HepG2 (cell line): ENCODE data around the gene IARS2. TPM values are rescaled to one million over a fixed set of nuclear protein-coding genes. Genes with fewer than 3 reads are reported as not detected.

Experiments used
- ATAC-seq: fragments of 200-7000 bp; cut with Tn5 transposase; 3 replicates; pipeline ENCODE4 v1.9.1; 2020; ENCODE audit warnings: mild to moderate bottlenecking, moderate library complexity
- BruUV-seq: library from RNA; stranded (reverse); fragments of 400-500 nt; replicated peaks from 2 replicates; lab custom pipeline; 2021; lab: Mats Ljungman, UMichigan
- CTCF ChIA-PET: fragments of 300-600 bp; formaldehyde crosslinking; extraction: SDS; loops from one replicate; lab custom pipeline; 2021; ENCODE audit warnings: low total read pairs, inconsistent platforms, low intra/inter-chr PET ratio; lab: Yijun Ruan, JAX
- POLR2A ChIA-PET: fragments of 350-600 bp; sonication (Branson Sonifier 250); formaldehyde crosslinking; loops from one replicate; lab custom pipeline; 2020; ENCODE audit warnings: antibody characterized with exemption, inconsistent platforms; lab: Yijun Ruan, JAX
- DNase-seq: peaks from one replicate; pipeline ENCODE4 v3.0.0-alpha.2; 2015; ENCODE audit warnings: low spot score
- FAIRE-seq: peaks from 3 replicates; lab custom pipeline; 2011; peaks lifted over from hg19 to GRCh38; lab: Jason Lieb, UNC
- H2AFZ ChIP-seq: one replicate; pipeline ENCODE4 v1.6.1; 2011; ENCODE audit warnings: low read length, inconsistent platforms
- H3K27ac ChIP-seq: fragments of 300-600 bp; 3 replicates; pipeline ENCODE4 v1.8.0; 2011; ENCODE audit warnings: mixed run types, mild to moderate bottlenecking, mixed read lengths, low read length, inconsistent platforms; ENCODE audit not compliant: insufficient read depth; ENCODE audit errors: extremely low read length
- H3K27me3 ChIP-seq, 2 experiments: fragments of 200-600 bp in 1 of 2; 2 replicates in 1 of 2; 3 replicates in 1 of 2; pipeline versions ENCODE4 v1.6.0 to v1.8.0; 2011; ENCODE audit warnings: low read length in 2 of 2, mild to moderate bottlenecking in 2 of 2, moderate library complexity in 2 of 2, inconsistent platforms in 1 of 2; ENCODE audit not compliant: insufficient read depth in 2 of 2, control insufficient read depth in 1 of 2
- H3K36me3 ChIP-seq, 2 experiments: fragments of 200-600 bp in 1 of 2; replicated peaks in 1 of 2; 2 replicates in 1 of 2; 3 replicates in 1 of 2; pipeline versions ENCODE4 v1.5.1 to v1.8.0; 2011; ENCODE audit warnings: low read length in 2 of 2, inconsistent platforms in 1 of 2; ENCODE audit not compliant: insufficient read depth in 2 of 2, control insufficient read depth in 1 of 2
- H3K4me1 ChIP-seq: 2 replicates; pipeline ENCODE4 v1.5.1; 2012; ENCODE audit warnings: low read length, inconsistent platforms; ENCODE audit not compliant: insufficient read depth
- H3K4me2 ChIP-seq: 2 replicates; pipeline ENCODE4 v1.6.0; 2011; ENCODE audit warnings: low read depth, low read length, inconsistent platforms
- H3K4me3 ChIP-seq, 3 experiments: fragments of 200-600 bp in 1 of 3; sonication (generic), shearing (Covaris generic) in 1 of 3; replicated peaks in 1 of 3; 2 replicates each; pipeline ENCODE4 v1.5.1; 2011 to 2016; ENCODE audit warnings: low read length in 3 of 3, inconsistent platforms in 2 of 3, low read depth in 2 of 3, mild to moderate bottlenecking in 2 of 3, control low read depth in 1 of 3, mixed read lengths in 1 of 3; ENCODE audit not compliant: insufficient read depth in 1 of 3
- H3K79me2 ChIP-seq: one replicate; pipeline ENCODE4 v1.6.1; 2011; ENCODE audit warnings: low read length, inconsistent platforms; ENCODE audit not compliant: insufficient read depth
- H3K9ac ChIP-seq: 2 replicates; pipeline ENCODE4 v1.6.0; 2011; ENCODE audit warnings: mild to moderate bottlenecking, low read depth, low read length, inconsistent platforms; ENCODE audit not compliant: insufficient read depth
- H3K9me3 ChIP-seq: 2 replicates; pipeline ENCODE4 v1.5.1; 2012; ENCODE audit warnings: mild to moderate bottlenecking, low read length
- H4K20me1 ChIP-seq: 2 replicates; pipeline ENCODE4 v1.6.0; 2011; ENCODE audit warnings: inconsistent platforms, mild to moderate bottlenecking, low read length, moderate library complexity; ENCODE audit not compliant: insufficient read depth
- CERS6 ChIP-seq: sonication (generic); formaldehyde crosslinking; IDR thresholded peaks from 2 replicates; pipeline ENCODE4 v1.5.0; 2020; ENCODE audit warnings: missing genetic modification reagents
- IRX3 ChIP-seq: sonication (generic); formaldehyde crosslinking; IDR thresholded peaks from 2 replicates; pipeline ENCODE4 v1.8.1; 2023; ENCODE audit warnings: mild to moderate bottlenecking, low read depth, missing genetic modification reagents, borderline replicate concordance
- ISL2 ChIP-seq: sonication (generic); formaldehyde crosslinking; IDR thresholded peaks from 2 replicates; pipeline ENCODE4 v1.5.0; 2020; ENCODE audit warnings: missing genetic modification reagents
- MLXIP ChIP-seq: sonication (generic); formaldehyde crosslinking; IDR thresholded peaks from 2 replicates; pipeline ENCODE4 v1.9.0; 2021; ENCODE audit warnings: missing genetic modification reagents, borderline replicate concordance
- MXI1 ChIP-seq: IDR thresholded peaks from 3 replicates; pipeline ENCODE4 v1.6.1; 2012; ENCODE audit warnings: low read depth, low read length, inconsistent platforms, borderline replicate concordance
- POLR2G ChIP-seq: fragments of 200-400 bp; formaldehyde crosslinking; IDR thresholded peaks from 2 replicates; pipeline ENCODE4 v1.6.1; 2018; ENCODE audit warnings: mild to moderate bottlenecking, low read depth, low read length, moderate library complexity
- PRMT3 ChIP-seq: sonication (generic); formaldehyde crosslinking; IDR thresholded peaks from 2 replicates; pipeline ENCODE4 v1.8.1; 2022; ENCODE audit warnings: low read depth, mild to moderate bottlenecking, moderate library complexity, missing genetic modification reagents, borderline replicate concordance
- SCMH1 ChIP-seq: sonication (generic); formaldehyde crosslinking; IDR thresholded peaks from 2 replicates; pipeline ENCODE4 v1.9.0; 2021; ENCODE audit warnings: missing genetic modification reagents, mild to moderate bottlenecking, borderline replicate concordance
- U2AF1 ChIP-seq: fragments of 200-400 bp; formaldehyde crosslinking; optimal IDR thresholded peaks from 2 replicates; pipeline ENCODE3; 2017; ENCODE audit warnings: mild to moderate bottlenecking, low read depth, low read length
- UBTF ChIP-seq: sonication (generic); formaldehyde crosslinking; IDR thresholded peaks from 2 replicates; pipeline ENCODE4 v1.4.0; 2020; ENCODE audit warnings: mild to moderate bottlenecking, missing genetic modification reagents
- ZFP37 ChIP-seq: sonication (generic); formaldehyde crosslinking; IDR thresholded peaks from 2 replicates; pipeline ENCODE4 v1.4.0; 2020; ENCODE audit warnings: missing genetic modification reagents, borderline replicate concordance
- ZFP90 ChIP-seq: sonication (generic); formaldehyde crosslinking; IDR thresholded peaks from 2 replicates; pipeline ENCODE4 v1.8.0; 2022; ENCODE audit warnings: missing genetic modification reagents, mild to moderate bottlenecking, inconsistent platforms, borderline replicate concordance
- ZNF44 ChIP-seq: sonication (generic); formaldehyde crosslinking; IDR thresholded peaks from 2 replicates; pipeline ENCODE4 v1.5.1; 2020; ENCODE audit warnings: mild to moderate bottlenecking, missing genetic modification reagents
- ZNF672 ChIP-seq: sonication (generic); formaldehyde crosslinking; IDR thresholded peaks from 2 replicates; pipeline ENCODE4 v1.8.1; 2022; ENCODE audit warnings: missing genetic modification reagents
- WGBS: methylation state at CpG from one replicate; pipeline ENCODE4 v1.1.6; 2017; ENCODE audit warnings: low lambda C conversion rate; 5-methylcytosine and 5-hydroxymethylcytosine counted together
- in situ Hi-C: cut with HindIII; loops from 2 replicates; pipeline ENCODE4 v1.10.0; 2017; ENCODE audit warnings: low pct_unique_long_range_greater_than_20kb; ENCODE audit not compliant: extremely low pct_ligation_motif_present
- intact Hi-C: fragments of 100-400 bp; cut with micrococcal nuclease; formaldehyde crosslinking; loops from one replicate; pipeline ENCODE4 v1.10.0; 2022; ENCODE audit not compliant: unreplicated experiment
- polyA plus RNA-seq, 8 experiments: library from polyadenylated mRNA; depleted of rRNA in 3 of 8; stranded (reverse) in 7 of 8; unstranded in 1 of 8; fragments of >200 nt; fragmentation: Illumina TruSeq in 4 of 8; extraction: Trizol in 4 of 8; gene quantifications; 2 replicates each; pipeline versions ENCODE4 v1.2.1 to v1.2.3, GENCODE V29; 2011 to 2016; ENCODE audit warnings: low read depth in 4 of 8, missing spikeins in 1 of 8, mixed read lengths in 1 of 8; ENCODE audit not compliant: insufficient read depth in 1 of 8
- total RNA-seq, 5 experiments: library from RNA; depleted of rRNA; stranded (reverse); fragments of >200 nt; fragmentation: Illumina TruSeq; extraction: Trizol; gene quantifications; 2 replicates each; pipeline ENCODE4 v1.2.3, GENCODE V29; 2016; ENCODE audit warnings: low read depth in 1 of 5

IARS2 gene
- total and polyA plus RNA-seq, 2 of the 13 experiments (the other 11 are each of a cell fraction or from before 2014, with no cell fraction given), result 28.6 to 122 TPM

GRCh38 chr1:220127076-220127475 lies 33.1 kb downstream of the IARS2 start:
- intact Hi-C loops, result no loop called here
- no peaks in the 10 kb centered on the region for H3K9me3 ChIP-seq
- ChIA-PET CTCF (no interaction called here), POLR2A (no interaction called here)
- peaks cover 12 to 32% of the 10 kb centered on the region in 2 experiments for H3K36me3 ChIP-seq
- FAIRE-seq, result no peak
- no peak for ATAC-seq
- peaks cover 4% of the 10 kb centered on the region for H3K4me1 ChIP-seq
- WGBS, result 98% methylated on average over 3 of the region's 3 CpGs
- H3K4me2 ChIP-seq, result no peak overlapping the region
- BruUV-seq, result no TSS peak
- TF ChIP-seq MXI1, result no peak
- no peak for TF ChIP-seq ZFP37 (CRISPR knock-in tag)
- no peak for TF ChIP-seq MLXIP (CRISPR knock-in tag)
- TF ChIP-seq IRX3, result no peak
- TF ChIP-seq PRMT3 (CRISPR knock-in tag), result no peak
- TF ChIP-seq ZNF672 (CRISPR knock-in tag), result no peak
- TF ChIP-seq ZFP90, result no peak
- TF ChIP-seq ISL2 (CRISPR knock-in tag), result no peak
- no peak for TF ChIP-seq SCMH1 (CRISPR knock-in tag)
- TF ChIP-seq UBTF, result no peak
- TF ChIP-seq CERS6 (CRISPR knock-in tag), result no peak
- TF ChIP-seq ZNF44 (CRISPR knock-in tag), result no peak
- TF ChIP-seq POLR2G, result no peak
- TF ChIP-seq U2AF1, result no peak
- TF ChIP-seq, all 625 proteins: peak for 0
- in situ Hi-C loops, result loop anchor here (10.0 kb wide), 1 partner anchor 292 kb away; no protein-coding TSS in a partner anchor
- no peak overlapping the region for H3K4me3 ChIP-seq
- no peak overlapping the region for H3K27ac ChIP-seq
- H2AFZ ChIP-seq, result no peak overlapping the region
- no peaks in the 10 kb centered on the region for H4K20me1 ChIP-seq
- H3K9ac ChIP-seq, result no peak overlapping the region
- DNase-seq, result no peak
- H3K27me3 ChIP-seq, result no peaks in the 10 kb centered on the region
- no peaks in the 10 kb centered on the region for H3K79me2 ChIP-seq
